Loucy (cell line): ENCODE data around the gene ARMC9.

Experiments
- H2AFZ ChIP-seq: fragments of 200-600 bp; sonication (generic); 2 replicates; pipeline ENCODE4 v1.6.0; 2016; ENCODE audit warnings: antibody characterized with exemption, mild to moderate bottlenecking, low read length, moderate library complexity
- H3F3A ChIP-seq: fragments of 200-600 bp; 2 replicates; pipeline ENCODE4 v1.6.0; 2016; ENCODE audit warnings: antibody characterized with exemption, low read depth, mild to moderate bottlenecking
- H3K27me3 ChIP-seq: fragments of 200-600 bp; sonication (generic); 2 replicates; pipeline ENCODE4 v1.6.1; 2014; ENCODE audit warnings: low read length, mild to moderate bottlenecking; ENCODE audit not compliant: insufficient read depth, poor library complexity, severe bottlenecking
- H3K36me3 ChIP-seq: fragments of 200-600 bp; sonication (generic); 2 replicates; pipeline ENCODE4 v1.6.1; 2016; ENCODE audit warnings: low read length; ENCODE audit not compliant: insufficient read depth
- H3K4me1 ChIP-seq: fragments of 200-600 bp; sonication (generic); 2 replicates; pipeline ENCODE4 v1.5.1; 2014; ENCODE audit warnings: low read length, mild to moderate bottlenecking; ENCODE audit not compliant: insufficient read depth, poor library complexity, severe bottlenecking
- H3K4me2 ChIP-seq: fragments of 200-600 bp; sonication (generic); 2 replicates; pipeline ENCODE4 v1.6.0; 2014; ENCODE audit warnings: antibody characterized with exemption, low read length, low read depth, mild to moderate bottlenecking; ENCODE audit not compliant: poor library complexity, severe bottlenecking
- H3K4me3 ChIP-seq: fragments of 200-600 bp; sonication (generic); 2 replicates; pipeline ENCODE4 v1.5.1; 2014; ENCODE audit warnings: low read length, mild to moderate bottlenecking, mixed read lengths; ENCODE audit not compliant: poor library complexity, severe bottlenecking
- H3K79me2 ChIP-seq: fragments of 200-600 bp; sonication (generic); 2 replicates; pipeline ENCODE4 v1.6.1; 2014; ENCODE audit warnings: low read length; ENCODE audit not compliant: insufficient read depth
- H3K9ac ChIP-seq: fragments of 200-600 bp; sonication (generic); 2 replicates; pipeline ENCODE4 v1.6.0; 2014; ENCODE audit warnings: mild to moderate bottlenecking, low read depth, low read length, moderate library complexity; ENCODE audit not compliant: poor library complexity, severe bottlenecking
- H3K9me2 ChIP-seq: fragments of 200-600 bp; sonication (generic); replicated peaks from 2 replicates; pipeline ENCODE4 v1.6.1; 2016; ENCODE audit warnings: low read depth, low read length, mixed read lengths
- H3K9me3 ChIP-seq: fragments of 200-600 bp; sonication (generic); 2 replicates; pipeline ENCODE4 v1.6.1; 2014; ENCODE audit warnings: mild to moderate bottlenecking, antibody characterized with exemption, low read length, low read depth; ENCODE audit not compliant: insufficient read depth
- H4K20me1 ChIP-seq: fragments of 200-600 bp; sonication (generic); 2 replicates; pipeline ENCODE4 v1.6.0; 2014; ENCODE audit warnings: antibody characterized with exemption, low read length, mild to moderate bottlenecking; ENCODE audit not compliant: insufficient read depth, poor library complexity, severe bottlenecking
- EZH2phosphoT487 ChIP-seq: fragments of 200-600 bp; IDR thresholded peaks from 2 replicates; pipeline ENCODE4 v1.6.1; 2018; ENCODE audit warnings: antibody characterized with exemption, mild to moderate bottlenecking, moderate library complexity, borderline replicate concordance
- TF ChIP-seq, protein P1 (sequence below): fragments of 200-600 bp; sonication (generic); conservative IDR thresholded peaks from 2 replicates; pipeline ENCODE4 v1.5.1; 2014; ENCODE audit warnings: mild to moderate bottlenecking, antibody characterized with exemption, low read length

The ARMC9 gene

GRCh38 chr2:231335591-231335990 is 137.2 kb downstream of the ARMC9 start:
- H3K36me3 ChIP-seq, result no peaks in the 10 kb centered on the region
- no peaks in the 10 kb centered on the region for H4K20me1 ChIP-seq
- H3K4me2 ChIP-seq, result no peak overlapping the region
- H3K27me3 ChIP-seq, result no peaks in the 10 kb centered on the region
- H2AFZ ChIP-seq, result no peak overlapping the region
- H3K9ac ChIP-seq, result no peak overlapping the region
- H3K79me2 ChIP-seq, result no peaks in the 10 kb centered on the region
- H3K4me3 ChIP-seq, result no peak overlapping the region
- TF ChIP-seq, protein P1, sequence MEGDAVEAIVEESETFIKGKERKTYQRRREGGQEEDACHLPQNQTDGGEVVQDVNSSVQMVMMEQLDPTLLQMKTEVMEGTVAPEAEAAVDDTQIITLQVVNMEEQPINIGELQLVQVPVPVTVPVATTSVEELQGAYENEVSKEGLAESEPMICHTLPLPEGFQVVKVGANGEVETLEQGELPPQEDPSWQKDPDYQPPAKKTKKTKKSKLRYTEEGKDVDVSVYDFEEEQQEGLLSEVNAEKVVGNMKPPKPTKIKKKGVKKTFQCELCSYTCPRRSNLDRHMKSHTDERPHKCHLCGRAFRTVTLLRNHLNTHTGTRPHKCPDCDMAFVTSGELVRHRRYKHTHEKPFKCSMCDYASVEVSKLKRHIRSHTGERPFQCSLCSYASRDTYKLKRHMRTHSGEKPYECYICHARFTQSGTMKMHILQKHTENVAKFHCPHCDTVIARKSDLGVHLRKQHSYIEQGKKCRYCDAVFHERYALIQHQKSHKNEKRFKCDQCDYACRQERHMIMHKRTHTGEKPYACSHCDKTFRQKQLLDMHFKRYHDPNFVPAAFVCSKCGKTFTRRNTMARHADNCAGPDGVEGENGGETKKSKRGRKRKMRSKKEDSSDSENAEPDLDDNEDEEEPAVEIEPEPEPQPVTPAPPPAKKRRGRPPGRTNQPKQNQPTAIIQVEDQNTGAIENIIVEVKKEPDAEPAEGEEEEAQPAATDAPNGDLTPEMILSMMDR, result no peak
- TF ChIP-seq EZH2phosphoT487, result no peak
- no peaks in the 10 kb centered on the region for H3K9me3 ChIP-seq
- no peaks in the 10 kb centered on the region for H3K4me1 ChIP-seq
- no peaks in the 10 kb centered on the region for H3K9me2 ChIP-seq
- no peaks in the 10 kb centered on the region for H3F3A ChIP-seq

GRCh38 chr2:231336236-231336635 is 137.8 kb downstream of the ARMC9 start:
- no peaks in the 10 kb centered on the region for H4K20me1 ChIP-seq
- no peak overlapping the region for H3K4me2 ChIP-seq
- no peaks in the 10 kb centered on the region for H3K9me2 ChIP-seq
- no peak overlapping the region for H2AFZ ChIP-seq
- no peak overlapping the region for H3K4me3 ChIP-seq
- H3K9me3 ChIP-seq, result no peaks in the 10 kb centered on the region
- H3K4me1 ChIP-seq, result peaks cover 3% of the 10 kb centered on the region
- TF ChIP-seq, protein P1, result no peak
- TF ChIP-seq EZH2phosphoT487, result no peak
- H3K27me3 ChIP-seq, result no peaks in the 10 kb centered on the region
- no peaks in the 10 kb centered on the region for H3F3A ChIP-seq
- H3K36me3 ChIP-seq, result no peaks in the 10 kb centered on the region
- H3K79me2 ChIP-seq, result no peaks in the 10 kb centered on the region
- no peak overlapping the region for H3K9ac ChIP-seq

DNA sequence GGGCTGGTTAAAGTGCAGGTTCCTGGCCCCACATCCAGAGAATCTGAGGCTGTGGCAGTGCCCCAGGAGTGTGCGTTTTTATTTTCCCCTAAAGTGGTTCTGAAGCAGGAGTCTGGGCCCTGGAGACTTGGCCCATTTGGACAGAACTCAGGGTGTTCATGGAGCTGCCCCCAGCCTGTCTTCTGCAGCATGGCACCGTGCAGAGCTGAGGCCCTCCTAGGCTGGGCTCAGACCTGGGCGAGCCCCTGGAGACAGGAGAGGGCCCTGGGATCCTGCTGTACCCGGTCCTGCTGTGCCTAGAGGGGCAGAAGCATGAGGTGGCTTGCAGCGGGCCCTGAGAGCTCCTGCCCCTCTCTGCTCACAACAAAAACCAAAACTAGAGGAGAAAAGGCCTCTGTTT is 138.3 kb downstream of the ARMC9 start:
- H3K9me3 ChIP-seq, result no peaks in the 10 kb centered on the region
- no peaks in the 10 kb centered on the region for H3K9me2 ChIP-seq
- no peaks in the 10 kb centered on the region for H3K36me3 ChIP-seq

More for the DNA sequence above, 138.3 kb downstream of the ARMC9 start:
- Histone ChIP-seq H3K27me3 (no peaks in the 10 kb centered on the region), H3K4me2 (no peak overlapping the region), H3K4me3 (no peak overlapping the region), H3K9ac (no peak overlapping the region), H3K79me2 (no peaks in the 10 kb centered on the region), H3F3A (no peaks in the 10 kb centered on the region), H4K20me1 (no peaks in the 10 kb centered on the region), H2AFZ (no peak overlapping the region), H3K4me1 (peaks cover 4% of the 10 kb centered on the region)
- TF ChIP-seq, protein P1, result no peak
- no peak for TF ChIP-seq EZH2phosphoT487
